ENCODE results near the gene IFNL2. TPM values are rescaled to one million over a fixed set of nuclear protein-coding genes. Genes with fewer than 3 reads are reported as not detected.

The IFNL2 gene
- total and polyA plus RNA-seq, 2 of the 4 experiments (the other 2 are of a cell fraction): not detected

DNA sequence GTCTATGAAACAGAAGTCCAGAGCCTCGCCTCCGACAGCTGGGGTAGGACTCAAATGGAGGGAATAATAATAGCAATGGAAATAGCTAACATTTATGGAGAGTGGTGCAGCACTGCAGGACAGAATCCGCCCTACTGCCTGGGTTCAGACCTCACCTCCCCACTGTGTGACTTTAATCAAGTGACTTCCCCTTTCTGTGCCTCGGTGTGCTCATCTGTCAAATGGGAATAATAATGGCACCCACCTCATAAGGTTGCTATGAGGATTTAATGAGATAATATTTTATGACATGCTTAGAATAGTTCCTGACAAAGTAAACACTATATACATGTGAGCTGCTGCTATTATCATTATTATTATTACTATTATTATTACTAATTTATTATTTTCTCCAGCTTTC, 49.3 kb downstream of the IFNL2 start:
- Histone ChIP-seq H2BK20ac (ENCODE audit: low read depth, low read length) (no peak overlapping the region), H3K27ac (ENCODE audit: insufficient read depth, low read length) (no peak overlapping the region), H2BK15ac (ENCODE audit: low read depth, low read length) (no peak overlapping the region), H2BK120ac (ENCODE audit: low read depth, low read length) (no peak overlapping the region), H2AFZ (replicated peaks; ENCODE audit: low read length, poor library complexity) (no peak overlapping the region), H4K8ac (ENCODE audit: low read depth in 2 of 2, low read length in 2 of 2) (no peak overlapping the region), H4K20me1 (ENCODE audit: insufficient read depth, low read length) (no peaks in the 10 kb centered on the region; the same call in 1 of the 2 replicates), H4K91ac (ENCODE audit: insufficient read depth, low read depth, low read length) (no peak overlapping the region), H3K4me1 (ENCODE audit: control insufficient read depth, insufficient read depth, low read length) (peaks cover 2% of the 10 kb centered on the region; the same call in 1 of the 2 replicates), H3K9ac (ENCODE audit: low read depth, low read length) (no peak overlapping the region), H3K23ac (ENCODE audit: low read depth, low read length) (no peak overlapping the region), H3K4me3 (ENCODE audit: insufficient read depth, low read depth, low read length) (no peak overlapping the region), H3K56ac (ENCODE audit: extremely low read depth, insufficient read depth, low read length) (no peak overlapping the region), H3K18ac (ENCODE audit: low read depth, low read length) (no peak overlapping the region), H3K14ac (replicated peaks; ENCODE audit: low read depth, low read length) (no peak overlapping the region), H3K27me3 (ENCODE audit: control insufficient read depth, insufficient read depth, low read length) (peaks cover 25% of the 10 kb centered on the region), H3K4ac (ENCODE audit: low read depth, low read length) (no peak overlapping the region), H4K5ac (ENCODE audit: low read depth, low read length) (no peak overlapping the region), H3K9me1 (ENCODE audit: insufficient read depth, low read length) (no peaks in the 10 kb centered on the region), H2AK5ac (ENCODE audit: low read depth, low read length) (no peak overlapping the region), H3K36me3 (ENCODE audit: control insufficient read depth, insufficient read depth, low read length) (no peaks in the 10 kb centered on the region), H2BK5ac (ENCODE audit: low read depth, low read length, poor library complexity, severe bottlenecking) (no peak overlapping the region), H2AK9ac (replicated peaks; ENCODE audit: low read depth, low read length, poor library complexity) (no peak overlapping the region), H3K9me3 (ENCODE audit: control insufficient read depth, insufficient read depth, low read length) (no peaks in the 10 kb centered on the region), H3K79me1 (ENCODE audit: low read depth in 1 of 2, low read length in 2 of 2) (no peaks in the 10 kb centered on the region), H3K4me2 (ENCODE audit: low read depth, low read length) (no peak overlapping the region)
- in situ Hi-C loops (cut with MboI; ENCODE audit: low sequenced_read_pairs): no loop called here
- CTCF ChIA-PET: no interaction called here
- DNase-seq (no peak), ATAC-seq (ENCODE audit: low read depth) (no peak)
- TF ChIP-seq, protein P1, sequence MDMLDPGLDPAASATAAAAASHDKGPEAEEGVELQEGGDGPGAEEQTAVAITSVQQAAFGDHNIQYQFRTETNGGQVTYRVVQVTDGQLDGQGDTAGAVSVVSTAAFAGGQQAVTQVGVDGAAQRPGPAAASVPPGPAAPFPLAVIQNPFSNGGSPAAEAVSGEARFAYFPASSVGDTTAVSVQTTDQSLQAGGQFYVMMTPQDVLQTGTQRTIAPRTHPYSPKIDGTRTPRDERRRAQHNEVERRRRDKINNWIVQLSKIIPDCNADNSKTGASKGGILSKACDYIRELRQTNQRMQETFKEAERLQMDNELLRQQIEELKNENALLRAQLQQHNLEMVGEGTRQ (IDR thresholded peaks at IDR 0.05; ENCODE audit: low read depth, low read length): no peak
- TF ChIP-seq RFX5 (IDR thresholded peaks at IDR 0.05; ENCODE audit: low read depth, low read length) (no peak), BHLHE40 (IDR thresholded peaks at IDR 0.05; ENCODE audit: low read depth, low read length) (no peak), SMC3 (IDR thresholded peaks at IDR 0.05; ENCODE audit: low read depth, low read length) (no peak), CEBPB (IDR thresholded peaks at IDR 0.05; ENCODE audit: low read depth, low read length) (no peak), RAD21 (IDR thresholded peaks at IDR 0.05; ENCODE audit: low read length) (no peak)
- intact Hi-C loops (cut with micrococcal nuclease): no loop called here
- WGBS, 2 experiments (ENCODE audit: extremely low coverage in 2 of 2, insufficient read length in 1 of 2): no CpG with 5 or more reads among the region's 4 CpGs
- POLR2A ChIA-PET (ENCODE audit: unreplicated experiment): no interaction called here
- BruUV-seq (replicated peaks): no TSS peak
- dilution Hi-C loops (cut with HindIII; ENCODE audit: low sequenced_read_pairs, unreplicated experiment): no loop called here
